ENCODE results near the gene TMEM19. TPM values are rescaled to one million over a fixed set of nuclear protein-coding genes. Genes with fewer than 3 reads are reported as not detected.

The TMEM19 gene
- total and polyA plus RNA-seq, 2 experiments from 2014 or later = 12.1 to 12.7 TPM

GRCh38 chr12:71666259-71666658, 19.6 kb upstream of the TMEM19 start:
- H3K4me1 ChIP-seq (ENCODE audit: low read depth) = peaks cover 9% of the 10 kb centered on the region
- H3K27ac ChIP-seq = no peak overlapping the region
- TF ChIP-seq CTCF (IDR thresholded peaks at IDR 0.05; ENCODE audit: low read depth, low read length) = no peak
- H3K4me3 ChIP-seq = no peak overlapping the region
- no peaks in the 10 kb centered on the region for H3K36me3 ChIP-seq
- no peaks in the 10 kb centered on the region for H3K27me3 ChIP-seq
- DNase-seq (ENCODE audit: low read depth in 1 of 2, low spot score in 1 of 2) = no peak
- H3K9me3 ChIP-seq (ENCODE audit: low read depth) = no peaks in the 10 kb centered on the region

DNA sequence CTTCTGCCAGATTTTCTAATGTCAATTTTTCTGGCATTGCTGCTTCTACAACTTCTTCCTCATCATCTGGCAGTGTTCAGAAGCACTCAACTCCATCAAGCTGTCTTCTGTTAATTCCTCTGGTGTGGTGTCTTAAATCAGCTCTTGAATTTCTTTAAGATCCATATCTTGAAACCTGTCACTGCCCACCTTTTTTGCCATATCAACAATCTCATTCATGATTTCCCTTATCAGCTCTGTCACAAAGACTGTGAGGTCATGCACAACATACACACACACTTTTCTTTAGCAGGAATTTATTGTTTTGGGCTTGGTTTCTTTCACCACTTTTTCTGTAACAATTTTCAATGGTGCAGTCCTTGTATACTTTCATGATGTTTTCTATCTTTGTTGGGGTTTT, 14.6 kb upstream of the TMEM19 start:
- Histone ChIP-seq H3K27ac (peak overlapping the region; percentile 60), H3K9me3 (ENCODE audit: low read depth) (no peaks in the 10 kb centered on the region), H3K27me3 (no peaks in the 10 kb centered on the region), H3K4me3 (no peak overlapping the region), H3K36me3 (no peaks in the 10 kb centered on the region), H3K4me1 (ENCODE audit: low read depth) (peaks cover 28% of the 10 kb centered on the region)
- DNase-seq (ENCODE audit: low read depth in 1 of 2, low spot score in 1 of 2) = no peak
- no peak for TF ChIP-seq CTCF (IDR thresholded peaks at IDR 0.05; ENCODE audit: low read depth, low read length)

DNA sequence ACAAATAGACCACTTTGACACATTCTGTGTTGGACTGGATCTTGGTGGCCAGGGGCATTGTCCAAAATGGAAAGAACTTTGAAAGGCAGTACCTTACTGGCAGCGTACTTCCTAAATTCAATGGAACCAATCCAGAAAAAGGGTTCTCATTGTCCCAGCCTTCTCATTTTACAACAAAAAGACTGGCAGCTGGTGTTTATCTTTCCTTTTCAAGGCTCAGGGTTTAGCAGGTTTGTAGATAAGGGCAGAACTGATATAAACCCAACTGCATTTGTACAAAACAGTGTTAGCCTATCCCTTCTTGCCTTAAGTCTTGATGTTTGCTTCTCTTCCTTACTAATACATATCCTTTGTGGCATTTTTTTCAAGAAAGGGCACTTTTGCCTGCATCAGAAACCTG, 14.1 kb upstream of the TMEM19 start:
- Histone ChIP-seq H3K4me1 (ENCODE audit: low read depth) (peaks cover 28% of the 10 kb centered on the region), H3K36me3 (no peaks in the 10 kb centered on the region), H3K9me3 (ENCODE audit: low read depth) (no peaks in the 10 kb centered on the region), H3K27ac (peak overlapping the region; percentile 60), H3K4me3 (no peak overlapping the region), H3K27me3 (no peaks in the 10 kb centered on the region)
- TF ChIP-seq CTCF (IDR thresholded peaks at IDR 0.05; ENCODE audit: low read depth, low read length) = no peak
- no peak for DNase-seq (ENCODE audit: low read depth in 1 of 2, low spot score in 1 of 2)

GRCh38 chr12:71682466-71682865, 3.4 kb upstream of the TMEM19 start:
- no peaks in the 10 kb centered on the region for H3K36me3 ChIP-seq
- peaks cover 6% of the 10 kb centered on the region for H3K4me1 ChIP-seq (ENCODE audit: low read depth)
- no peaks in the 10 kb centered on the region for H3K27me3 ChIP-seq
- H3K27ac ChIP-seq = no peak overlapping the region
- no peak overlapping the region for H3K4me3 ChIP-seq
- no peak for DNase-seq (ENCODE audit: low read depth in 1 of 2, low spot score in 1 of 2)
- H3K9me3 ChIP-seq (ENCODE audit: low read depth) = no peaks in the 10 kb centered on the region
- no peak for TF ChIP-seq CTCF (IDR thresholded peaks at IDR 0.05; ENCODE audit: low read depth, low read length)

DNA sequence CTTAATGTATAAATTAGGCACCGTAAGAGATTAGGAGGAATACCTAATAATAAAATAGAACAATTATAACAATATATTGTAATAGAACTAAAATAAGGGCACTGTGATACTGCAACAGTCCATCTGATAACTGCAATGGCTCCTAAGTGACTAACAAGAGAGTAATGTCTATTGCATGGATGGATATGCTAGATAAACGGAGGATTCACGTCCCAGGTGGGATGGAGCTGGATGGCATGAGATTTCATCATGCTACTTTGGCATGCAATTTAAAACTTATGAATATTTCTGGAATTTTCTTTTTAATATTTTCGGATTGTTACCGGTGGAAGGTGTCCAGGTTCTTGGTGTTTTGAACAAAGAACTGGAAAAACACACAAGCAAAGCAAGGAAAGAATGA, 2.2 kb upstream of the TMEM19 start:
- Histone ChIP-seq H3K27ac (no peak overlapping the region), H3K4me3 (no peak overlapping the region), H3K36me3 (no peaks in the 10 kb centered on the region), H3K9me3 (ENCODE audit: low read depth) (no peaks in the 10 kb centered on the region), H3K4me1 (ENCODE audit: low read depth) (peaks cover 10% of the 10 kb centered on the region), H3K27me3 (no peaks in the 10 kb centered on the region)
- no peak for TF ChIP-seq CTCF (IDR thresholded peaks at IDR 0.05; ENCODE audit: low read depth, low read length)
- no peak for DNase-seq (ENCODE audit: low read depth in 1 of 2, low spot score in 1 of 2)

DNA sequence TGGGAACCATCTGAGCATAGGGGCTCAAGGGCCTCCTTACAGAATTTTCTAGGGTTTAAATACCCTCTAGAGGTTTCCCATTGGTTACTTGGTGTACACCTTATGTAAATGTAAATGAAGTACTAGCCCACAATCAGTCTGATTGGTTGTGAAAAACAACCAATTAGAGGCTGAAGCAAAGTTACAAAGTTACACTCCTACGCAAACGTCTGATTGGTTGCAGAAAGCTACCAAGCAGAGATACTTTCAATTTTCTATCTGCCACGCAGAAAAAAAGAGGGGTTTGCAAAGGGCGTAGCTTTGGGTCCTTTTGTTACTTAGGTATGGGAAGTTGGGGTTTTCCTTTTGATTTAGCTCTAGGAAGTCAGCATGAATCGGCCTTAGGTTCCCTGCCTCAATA, 1.8 kb upstream of the TMEM19 start:
- DNase-seq (ENCODE audit: low read depth in 1 of 2, low spot score in 1 of 2) = no peak
- H3K9me3 ChIP-seq (ENCODE audit: low read depth) = no peaks in the 10 kb centered on the region
- no peak for TF ChIP-seq CTCF (IDR thresholded peaks at IDR 0.05; ENCODE audit: low read depth, low read length)

More for the DNA sequence above, 1.8 kb upstream of the TMEM19 start:
- no peak overlapping the region for H3K27ac ChIP-seq
- H3K36me3 ChIP-seq = no peaks in the 10 kb centered on the region
- peaks cover 10% of the 10 kb centered on the region for H3K4me1 ChIP-seq (ENCODE audit: low read depth)
- no peak overlapping the region for H3K4me3 ChIP-seq
- H3K27me3 ChIP-seq = no peaks in the 10 kb centered on the region
